ENCODE results near the gene HCN4.
A peak's percentile ranks its signal among the peaks of the same experiment; 100 is the strongest.
"Not testable (repeated sequence)": the region's sequence is repeated elsewhere in the genome, so short reads cannot be mapped to it uniquely, and the experiment has no call there.

The HCN4 gene

GRCh38 chr15:73324496-73325170 lies 44.1 kb downstream of the HCN4 start:
- DNase-seq = no peak

GRCh38 chr15:73323956-73324355 lies 44.8 kb downstream of the HCN4 start:
- no peak for DNase-seq

- DNase-seq = no peak
Measured at GRCh38 chr15:73323374-73323955, 45.3 kb downstream of the HCN4 start.

- DNase-seq = no peak
Measured at GRCh38 chr15:73322665-73323373, 45.9 kb downstream of the HCN4 start.

- DNase-seq = no peak
Measured at GRCh38 chr15:73321496-73322450, 47.0 kb downstream of the HCN4 start.

- no peak for DNase-seq
Measured at GRCh38 chr15:73320619-73321180, 48.1 kb downstream of the HCN4 start.

GRCh38 chr15:73319460-73320245 lies 49.1 kb downstream of the HCN4 start:
- no peak for DNase-seq

GRCh38 chr15:73318463-73319351 lies 50.1 kb downstream of the HCN4 start:
- DNase-seq = no peak

- DNase-seq = no peak
Measured at GRCh38 chr15:73317651-73318462, 50.9 kb downstream of the HCN4 start.

- no peak for DNase-seq
Measured at GRCh38 chr15:73313861-73314260, 54.9 kb downstream of the HCN4 start.

- DNase-seq = no peak
Measured at GRCh38 chr15:73308305-73308704, 60.5 kb downstream of the HCN4 start.

- DNase-seq = peak; percentile 74
Measured at GRCh38 chr15:73305331-73306211, 63.2 kb downstream of the HCN4 start.

GRCh38 chr15:73303636-73304035 lies 65.1 kb downstream of the HCN4 start:
- DNase-seq = no peak

- DNase-seq = not testable (repeated sequence)
Measured at GRCh38 chr15:73300286-73300685, 68.5 kb downstream of the HCN4 start.

- DNase-seq = no peak
Measured at GRCh38 chr15:73298522-73299245, 70.1 kb downstream of the HCN4 start.

- no peak for DNase-seq
Measured at GRCh38 chr15:73296609-73297353, 72.0 kb downstream of the HCN4 start.

GRCh38 chr15:73295630-73296286 lies 73.0 kb downstream of the HCN4 start:
- DNase-seq = no peak

Measured in NCI-H2227 treated with DMSO at 0.1 percent for 48 hours (cell line).